Measurements from ENCODE around the gene HES5. TPM values are rescaled to one million over a fixed set of nuclear protein-coding genes. Genes with fewer than 3 reads are reported as not detected.

Gene HES5
- total RNA-seq, 1 donor from 2014 or later, result not detected

DNA sequence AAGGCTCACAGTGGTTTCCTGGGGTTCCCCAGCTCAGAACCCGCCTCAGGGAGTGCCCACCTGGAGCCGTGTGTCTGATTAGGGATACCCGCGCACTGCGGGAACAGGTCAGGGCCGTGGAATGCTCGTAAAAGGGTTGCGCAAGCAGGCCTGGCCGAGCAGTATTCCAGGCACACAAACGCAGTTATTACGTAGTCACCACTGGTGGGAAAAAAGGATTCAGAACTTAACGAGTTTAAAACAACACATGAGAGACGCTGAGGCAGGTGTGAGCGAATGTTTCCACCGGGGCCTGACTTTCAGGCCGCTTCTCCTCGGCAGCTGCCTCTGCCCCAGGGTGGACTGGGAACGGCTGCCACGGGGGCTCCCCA lies 35.8 kb downstream of the HES5 start:
- no peak overlapping the region for H3K27ac Mint-ChIP-seq (ENCODE audit: unreplicated experiment)
- DNase-seq (ENCODE audit: extremely low spot score, unreplicated experiment), result no peak
- TF ChIP-seq, protein P1, sequence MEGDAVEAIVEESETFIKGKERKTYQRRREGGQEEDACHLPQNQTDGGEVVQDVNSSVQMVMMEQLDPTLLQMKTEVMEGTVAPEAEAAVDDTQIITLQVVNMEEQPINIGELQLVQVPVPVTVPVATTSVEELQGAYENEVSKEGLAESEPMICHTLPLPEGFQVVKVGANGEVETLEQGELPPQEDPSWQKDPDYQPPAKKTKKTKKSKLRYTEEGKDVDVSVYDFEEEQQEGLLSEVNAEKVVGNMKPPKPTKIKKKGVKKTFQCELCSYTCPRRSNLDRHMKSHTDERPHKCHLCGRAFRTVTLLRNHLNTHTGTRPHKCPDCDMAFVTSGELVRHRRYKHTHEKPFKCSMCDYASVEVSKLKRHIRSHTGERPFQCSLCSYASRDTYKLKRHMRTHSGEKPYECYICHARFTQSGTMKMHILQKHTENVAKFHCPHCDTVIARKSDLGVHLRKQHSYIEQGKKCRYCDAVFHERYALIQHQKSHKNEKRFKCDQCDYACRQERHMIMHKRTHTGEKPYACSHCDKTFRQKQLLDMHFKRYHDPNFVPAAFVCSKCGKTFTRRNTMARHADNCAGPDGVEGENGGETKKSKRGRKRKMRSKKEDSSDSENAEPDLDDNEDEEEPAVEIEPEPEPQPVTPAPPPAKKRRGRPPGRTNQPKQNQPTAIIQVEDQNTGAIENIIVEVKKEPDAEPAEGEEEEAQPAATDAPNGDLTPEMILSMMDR (IDR thresholded peaks at IDR 0.05), result no peak

DNA sequence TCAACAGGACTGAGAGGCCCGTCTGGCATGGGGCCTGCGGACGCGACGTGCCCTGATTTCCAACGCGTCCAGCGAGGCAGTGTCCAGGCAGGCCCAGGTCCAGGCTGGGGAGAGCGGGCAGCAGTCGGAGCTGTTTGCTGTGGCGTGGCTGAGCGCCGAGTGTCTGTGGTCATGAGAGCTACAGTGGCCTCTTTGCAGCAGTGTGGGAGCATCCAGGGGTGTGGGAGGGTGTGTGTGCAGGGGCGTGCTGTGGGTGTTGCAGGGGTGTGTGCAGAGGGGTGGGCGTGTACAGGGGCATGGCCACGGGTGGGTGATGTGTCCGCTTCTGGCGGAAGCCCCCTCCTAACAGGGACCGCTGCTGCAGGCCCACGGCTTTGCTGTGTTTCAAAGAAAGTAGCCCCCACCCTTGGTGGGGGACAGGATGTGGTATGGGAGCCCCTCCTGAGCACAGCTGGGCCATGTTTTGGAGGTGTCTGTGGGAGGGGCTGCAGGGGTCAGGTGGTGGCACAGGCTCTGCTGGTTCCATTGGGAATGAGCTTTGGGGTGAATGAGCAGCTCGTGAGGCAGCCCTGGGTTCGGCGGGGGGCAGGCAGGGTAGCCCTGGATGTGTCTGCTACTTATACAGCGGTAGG lies 36.3 kb downstream of the HES5 start:
- DNase-seq (ENCODE audit: extremely low spot score, unreplicated experiment), result no peak
- H3K36me3 Mint-ChIP-seq (ENCODE audit: unreplicated experiment), result peaks cover 9% of the 10 kb centered on the region
- H3K4me1 Mint-ChIP-seq (ENCODE audit: unreplicated experiment), result no peaks in the 10 kb centered on the region
- H3K27ac Mint-ChIP-seq (ENCODE audit: unreplicated experiment), result no peak overlapping the region
- TF ChIP-seq, protein P1 (IDR thresholded peaks at IDR 0.05), result no peak
- H3K27me3 Mint-ChIP-seq (ENCODE audit: unreplicated experiment), result no peaks in the 10 kb centered on the region
- H3K4me3 Mint-ChIP-seq (ENCODE audit: unreplicated experiment), result no peak overlapping the region
- peaks cover 2% of the 10 kb centered on the region for H3K9me3 Mint-ChIP-seq (ENCODE audit: unreplicated experiment)

More for the DNA sequence above, 35.8 kb downstream of the HES5 start:
- Mint-ChIP-seq H3K4me1 (ENCODE audit: unreplicated experiment) (no peaks in the 10 kb centered on the region), H3K9me3 (ENCODE audit: unreplicated experiment) (no peaks in the 10 kb centered on the region), H3K4me3 (ENCODE audit: unreplicated experiment) (no peak overlapping the region), H3K27me3 (ENCODE audit: unreplicated experiment) (no peaks in the 10 kb centered on the region), H3K36me3 (ENCODE audit: unreplicated experiment) (peaks cover 4% of the 10 kb centered on the region)

DNA sequence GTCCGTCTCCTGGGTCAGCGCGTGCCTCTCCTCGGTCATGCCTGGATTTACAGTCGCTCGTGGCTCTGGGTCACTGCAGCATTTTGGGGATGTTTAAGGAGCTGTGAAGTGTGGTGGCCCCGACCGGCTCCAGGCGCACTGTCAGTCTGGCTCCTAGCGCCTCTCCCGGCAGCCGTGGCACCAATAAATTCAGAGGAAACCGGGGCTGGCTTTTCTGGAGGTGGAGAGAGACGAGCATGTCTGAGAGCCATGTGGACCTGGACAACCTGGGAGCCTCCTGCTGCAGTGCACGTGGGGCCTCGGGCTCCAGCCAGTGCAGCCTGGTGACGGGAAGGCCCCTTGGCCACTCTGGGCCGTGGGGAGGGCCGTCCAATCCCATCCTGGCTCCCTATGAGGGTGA lies 36.8 kb downstream of the HES5 start:
- Mint-ChIP-seq H3K4me3 (ENCODE audit: unreplicated experiment) (no peak overlapping the region), H3K4me1 (ENCODE audit: unreplicated experiment) (no peaks in the 10 kb centered on the region), H3K27me3 (ENCODE audit: unreplicated experiment) (no peaks in the 10 kb centered on the region), H3K9me3 (ENCODE audit: unreplicated experiment) (peaks cover 6% of the 10 kb centered on the region), H3K36me3 (ENCODE audit: unreplicated experiment) (peaks cover 13% of the 10 kb centered on the region), H3K27ac (ENCODE audit: unreplicated experiment) (no peak overlapping the region)
- TF ChIP-seq, protein P1 (IDR thresholded peaks at IDR 0.05), result no peak
- DNase-seq (ENCODE audit: extremely low spot score, unreplicated experiment), result no peak

DNA sequence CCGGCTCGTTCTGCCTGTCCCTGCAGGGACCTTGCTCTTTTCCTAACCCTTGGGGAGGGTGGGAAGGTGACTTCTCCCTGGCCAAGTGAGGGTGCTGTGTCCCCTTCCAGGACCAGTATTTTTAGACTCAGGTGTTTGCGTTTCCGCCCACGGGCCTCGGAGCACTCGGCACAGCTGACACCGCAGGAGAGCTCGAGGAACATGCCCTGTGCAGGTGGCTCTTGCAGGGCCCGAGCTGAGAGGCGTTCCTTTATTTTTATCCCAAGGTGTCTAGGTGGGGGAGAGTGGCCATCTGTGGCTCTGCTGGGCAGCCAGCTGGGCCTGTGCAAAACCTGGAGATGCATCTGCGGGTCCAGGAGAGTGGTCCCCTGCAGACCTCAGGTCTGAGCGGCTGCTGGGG lies 38.0 kb downstream of the HES5 start:
- H3K27ac Mint-ChIP-seq (ENCODE audit: unreplicated experiment), result no peak overlapping the region
- no peaks in the 10 kb centered on the region for H3K27me3 Mint-ChIP-seq (ENCODE audit: unreplicated experiment)
- peaks cover 19% of the 10 kb centered on the region for H3K36me3 Mint-ChIP-seq (ENCODE audit: unreplicated experiment)
- H3K4me3 Mint-ChIP-seq (ENCODE audit: unreplicated experiment), result no peak overlapping the region
- DNase-seq (ENCODE audit: extremely low spot score, unreplicated experiment), result no peak
- TF ChIP-seq, protein P1 (IDR thresholded peaks at IDR 0.05), result no peak
- H3K4me1 Mint-ChIP-seq (ENCODE audit: unreplicated experiment), result no peaks in the 10 kb centered on the region
- H3K9me3 Mint-ChIP-seq (ENCODE audit: unreplicated experiment), result peaks cover 6% of the 10 kb centered on the region

DNA sequence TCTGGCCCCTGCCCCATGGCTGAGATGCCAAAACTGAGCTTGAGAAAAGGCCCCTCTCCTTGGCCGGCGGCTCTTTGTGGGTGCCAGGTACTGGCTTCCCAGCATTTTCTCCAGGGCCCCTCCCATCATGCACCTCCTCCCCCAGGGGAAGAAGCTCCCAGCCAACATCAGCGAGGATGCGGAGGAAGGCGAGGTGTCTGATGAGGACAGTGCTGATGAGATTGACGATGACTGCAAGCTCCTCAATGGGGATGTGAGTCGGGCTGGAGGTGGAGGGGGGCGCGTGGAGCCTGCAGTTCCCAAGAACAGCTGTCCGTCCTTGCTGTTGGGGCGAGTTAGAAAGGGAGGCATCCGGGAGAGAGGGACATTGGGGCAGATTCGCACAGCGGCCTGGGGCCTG lies 40.4 kb downstream of the HES5 start:
- H3K4me3 Mint-ChIP-seq (ENCODE audit: unreplicated experiment), result no peak overlapping the region
- H3K36me3 Mint-ChIP-seq (ENCODE audit: unreplicated experiment), result peaks cover 19% of the 10 kb centered on the region
- H3K27ac Mint-ChIP-seq (ENCODE audit: unreplicated experiment), result no peak overlapping the region
- H3K9me3 Mint-ChIP-seq (ENCODE audit: unreplicated experiment), result peaks cover 6% of the 10 kb centered on the region
- no peaks in the 10 kb centered on the region for H3K27me3 Mint-ChIP-seq (ENCODE audit: unreplicated experiment)
- DNase-seq (ENCODE audit: extremely low spot score, unreplicated experiment), result no peak
- no peaks in the 10 kb centered on the region for H3K4me1 Mint-ChIP-seq (ENCODE audit: unreplicated experiment)
- TF ChIP-seq, protein P1 (IDR thresholded peaks at IDR 0.05), result no peak
